Cerebellar cortex (tissue), 1 donor: Measurements from ENCODE around the gene TBX4.

Experiments used
- DNase-seq: peaks from one replicate; pipeline ENCODE4 v3.0.0-alpha.2; 2015; ENCODE audit warnings: low spot score

The TBX4 gene

DNA sequence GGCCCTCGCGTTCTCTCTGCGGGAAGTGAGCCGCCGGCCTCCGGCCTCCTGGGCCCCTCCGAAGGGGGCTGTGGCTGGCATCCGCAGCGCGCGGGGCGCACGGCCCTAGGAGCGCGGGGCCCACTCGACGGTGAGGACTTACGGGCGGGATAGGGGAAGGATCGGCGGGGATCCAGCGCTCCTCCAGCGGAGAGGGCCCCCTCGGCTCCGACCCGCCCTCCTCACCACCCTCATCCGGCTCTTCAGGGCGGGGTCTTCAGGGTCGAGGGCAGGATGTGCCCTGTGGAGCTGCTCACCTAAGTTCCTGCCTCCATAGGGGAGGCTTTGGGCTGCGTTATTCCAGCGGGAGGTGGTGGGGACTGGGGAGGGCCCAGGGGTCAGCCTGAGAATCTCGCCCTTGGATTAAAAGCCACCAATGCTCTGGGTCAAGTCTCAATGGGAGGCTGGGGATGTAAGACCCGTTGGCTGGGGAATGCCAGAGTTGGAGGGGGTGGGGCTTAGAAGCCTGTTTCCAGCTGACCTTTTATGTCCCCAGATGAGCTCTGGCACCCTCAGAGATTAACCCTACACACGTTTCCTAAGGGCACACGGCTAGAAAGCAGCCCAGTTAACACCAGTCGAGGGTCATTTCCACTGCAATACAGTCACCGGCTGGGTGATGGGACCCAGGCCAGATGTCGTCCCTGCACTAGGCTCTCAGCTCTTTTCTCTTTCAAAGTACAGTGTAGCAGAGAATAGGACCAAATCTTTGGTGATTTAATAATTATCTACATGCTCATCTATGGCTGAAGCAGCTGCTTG lies 39.2 kb upstream of the TBX4 start:
- DNase-seq: no peak

DNA sequence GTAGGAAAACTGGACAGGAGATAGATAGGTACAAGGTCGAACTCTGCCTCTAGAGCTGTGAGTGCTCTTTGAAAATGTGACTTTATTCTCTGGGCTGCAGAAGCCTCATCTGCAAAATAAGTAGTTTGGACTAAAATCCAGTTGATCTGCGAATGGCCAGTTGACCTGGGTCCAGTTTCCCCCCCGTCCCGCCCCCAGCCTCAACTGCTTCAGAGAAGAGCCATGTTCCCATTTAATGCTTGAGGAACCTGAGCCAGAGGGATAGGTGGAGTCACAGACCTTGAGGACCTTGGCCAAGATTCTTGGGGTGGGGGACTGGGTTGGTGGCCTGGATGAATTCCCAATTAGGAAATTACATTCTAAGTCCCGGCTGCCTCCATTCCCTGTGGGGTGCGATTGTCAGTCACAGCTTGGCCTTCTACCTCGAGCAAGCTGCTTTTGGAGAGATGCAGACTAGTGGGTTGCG lies 38.5 kb upstream of the TBX4 start:
- no peak for DNase-seq

DNA sequence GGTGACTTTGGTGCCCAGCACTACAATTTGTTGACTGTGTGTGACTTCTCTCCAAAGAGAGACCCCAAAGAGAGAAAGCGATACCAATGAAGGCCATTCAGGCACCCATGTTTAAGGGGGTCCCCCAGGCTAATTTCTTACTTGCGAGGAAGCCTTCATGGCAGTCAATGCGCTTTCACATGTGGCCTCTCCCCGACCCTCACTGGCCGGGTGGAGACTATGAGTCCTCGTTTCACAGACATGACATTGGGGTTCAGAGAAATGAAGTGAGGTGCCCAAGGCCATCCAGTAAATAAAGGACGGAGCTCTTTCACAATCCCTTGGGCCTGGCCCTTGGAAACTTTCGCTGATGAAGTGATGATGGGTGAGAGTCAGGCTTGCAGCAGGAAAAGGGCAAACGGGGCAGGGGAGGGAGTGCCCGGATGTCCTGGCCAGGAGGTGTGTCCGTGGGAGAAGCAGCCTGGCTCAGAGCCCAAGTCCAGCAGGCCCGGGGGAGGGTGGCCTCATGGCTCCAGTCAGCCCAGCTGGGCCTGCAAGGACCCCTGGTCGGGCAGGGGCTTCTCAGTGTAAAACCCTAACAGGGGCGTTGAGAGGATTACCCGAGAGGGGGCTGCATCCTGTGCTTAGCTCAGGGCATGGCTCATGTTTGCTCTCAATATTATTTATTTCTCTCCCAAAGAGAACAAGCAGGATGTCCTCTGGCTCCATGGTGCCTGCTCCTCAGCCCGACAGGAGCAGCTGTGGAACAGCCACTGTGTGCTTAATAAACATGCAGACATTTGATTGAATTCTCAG lies 37.9 kb upstream of the TBX4 start:
- no peak for DNase-seq

DNA sequence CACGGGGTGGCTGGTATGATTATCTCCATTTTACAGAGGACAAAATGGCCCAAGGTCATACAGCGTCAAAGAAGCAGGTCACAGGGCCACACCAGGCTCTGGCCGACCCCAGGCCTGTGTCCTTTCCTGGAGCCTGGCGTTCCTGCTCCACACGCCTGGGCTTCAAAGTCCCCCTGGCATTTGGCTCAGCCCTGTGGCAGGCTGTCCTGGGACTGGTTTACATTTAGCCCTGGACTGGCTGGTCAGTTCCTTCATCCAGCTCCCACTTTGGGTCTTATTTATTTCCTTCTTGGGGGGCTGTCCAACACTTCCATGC lies 37.3 kb upstream of the TBX4 start:
- DNase-seq: no peak

GRCh38 chr17:61415374-61416210 lies 36.6 kb upstream of the TBX4 start:
- no peak for DNase-seq

- DNase-seq: no peak
These were observed 36.0 kb upstream of the TBX4 start for GRCh38 chr17:61416211-61416539.

- DNase-seq: peak; percentile 77
These were observed 35.5 kb upstream of the TBX4 start for GRCh38 chr17:61416540-61417363.

DNA sequence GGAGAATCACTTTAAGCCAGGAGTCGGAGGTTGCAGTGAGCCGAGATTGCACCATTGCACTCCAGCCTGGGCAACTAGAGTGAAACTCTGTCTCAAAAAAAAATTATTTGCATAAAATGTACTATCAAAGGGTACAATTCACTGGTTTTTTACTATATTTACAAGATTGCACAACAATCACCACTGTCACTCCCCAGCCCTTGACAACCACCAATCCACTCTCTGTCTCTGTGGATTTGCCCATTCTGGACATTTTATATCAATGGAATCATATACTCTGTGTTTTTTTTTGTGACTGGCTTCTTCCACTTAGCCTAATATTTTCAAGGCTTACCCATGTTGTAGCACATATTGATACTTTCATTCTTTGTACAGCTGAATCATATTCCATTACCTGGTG lies 33.8 kb upstream of the TBX4 start:
- DNase-seq: no peak

DNA sequence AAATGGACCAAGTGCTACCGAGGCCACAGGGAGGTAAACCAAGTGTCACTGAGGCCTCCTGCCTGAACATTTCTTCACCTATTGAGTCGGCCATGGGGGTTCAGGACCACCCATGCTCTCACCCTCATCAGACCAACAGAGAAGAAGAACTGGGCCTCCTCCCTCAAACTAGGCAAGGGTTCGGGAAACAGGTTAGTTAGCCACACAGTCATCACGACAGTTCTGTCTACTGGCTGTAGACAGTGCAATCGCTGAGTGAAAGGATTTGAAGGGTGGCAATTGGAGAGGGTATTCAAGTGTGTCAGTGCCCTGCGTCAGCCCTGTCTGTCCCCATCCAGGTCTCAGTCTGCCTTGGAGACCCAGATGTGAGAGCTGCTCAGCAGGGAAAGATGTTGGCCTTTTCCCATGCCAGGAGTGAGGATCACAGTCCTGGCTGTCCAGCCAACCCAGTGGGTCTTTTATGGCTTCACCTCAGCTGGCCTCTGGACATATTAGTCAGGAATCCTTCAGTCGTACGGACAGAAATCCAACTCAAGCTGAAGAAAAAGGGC lies 32.7 kb upstream of the TBX4 start:
- no peak for DNase-seq

DNA sequence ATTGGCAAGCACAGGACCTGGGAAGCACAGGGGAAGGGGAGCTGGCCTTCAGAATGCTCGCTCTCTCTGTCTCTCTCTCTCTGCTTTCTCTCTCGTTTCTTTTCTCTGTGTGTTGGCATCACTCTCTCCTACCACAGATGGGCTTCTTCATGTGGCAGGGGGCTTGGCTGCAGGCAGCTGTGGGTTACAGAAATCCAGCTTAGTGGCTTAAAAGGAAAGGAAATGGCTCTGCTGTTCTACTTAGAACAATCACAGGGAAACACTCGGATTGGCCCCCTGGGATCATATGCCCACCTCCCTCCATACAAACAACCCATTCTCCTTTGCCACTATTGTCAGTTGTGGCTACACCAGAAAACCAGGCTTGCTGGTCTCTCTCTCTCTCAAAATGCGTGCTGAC lies 32.2 kb upstream of the TBX4 start:
- no peak for DNase-seq

GRCh38 chr17:61420745-61421398 lies 31.4 kb upstream of the TBX4 start:
- no peak for DNase-seq

DNA sequence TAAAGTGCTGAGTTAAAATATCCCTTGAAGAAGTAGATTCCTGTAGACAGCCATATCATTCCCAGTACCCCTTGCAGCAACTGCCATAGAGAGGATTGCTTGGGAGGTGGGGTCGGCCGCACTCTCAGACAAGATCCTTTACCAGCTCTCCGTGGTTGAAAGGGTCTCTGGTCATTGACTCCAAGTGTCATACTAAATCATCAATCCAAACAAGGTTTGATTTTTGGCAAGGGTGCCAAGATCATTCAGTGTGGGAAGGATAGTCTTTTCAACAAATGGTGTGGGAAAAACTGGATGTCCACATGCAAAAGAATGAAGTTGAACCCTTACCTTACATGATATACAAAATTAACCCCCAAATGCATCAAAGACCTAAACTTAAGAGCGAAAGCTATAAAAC lies 30.8 kb upstream of the TBX4 start:
- DNase-seq: no peak

DNA sequence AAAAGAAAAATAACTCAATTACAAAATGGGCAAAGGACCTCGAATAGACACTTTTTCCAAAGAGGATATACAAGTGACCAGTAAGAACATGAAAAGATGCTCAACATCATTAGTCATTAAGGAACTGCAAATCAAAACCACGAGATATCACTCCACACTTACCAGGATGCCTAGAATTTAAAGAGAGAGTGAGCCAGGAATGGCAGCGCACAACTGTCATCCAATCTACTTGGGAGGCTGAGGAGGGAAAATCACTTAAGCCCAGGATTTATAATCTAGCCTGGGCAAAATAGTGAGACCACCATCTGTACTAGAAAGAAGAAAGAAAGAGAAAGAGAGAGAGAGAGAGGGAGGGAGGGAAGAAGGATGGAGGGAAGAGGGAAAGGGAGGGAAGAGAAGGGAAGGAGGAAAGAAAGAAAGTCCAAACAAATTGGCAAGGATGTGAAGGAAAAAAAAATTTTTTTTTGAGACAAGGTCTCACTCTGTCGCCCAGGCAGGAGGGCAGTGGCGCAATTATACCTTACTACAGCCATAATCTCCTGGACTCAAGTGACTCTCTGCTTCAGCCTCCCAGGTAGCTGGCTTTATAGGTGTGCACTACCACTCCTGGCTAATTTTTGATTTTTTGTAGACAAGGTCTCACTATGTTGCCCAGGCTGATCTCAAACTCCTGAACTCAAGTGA lies 30.0 kb upstream of the TBX4 start:
- no peak for DNase-seq

DNA sequence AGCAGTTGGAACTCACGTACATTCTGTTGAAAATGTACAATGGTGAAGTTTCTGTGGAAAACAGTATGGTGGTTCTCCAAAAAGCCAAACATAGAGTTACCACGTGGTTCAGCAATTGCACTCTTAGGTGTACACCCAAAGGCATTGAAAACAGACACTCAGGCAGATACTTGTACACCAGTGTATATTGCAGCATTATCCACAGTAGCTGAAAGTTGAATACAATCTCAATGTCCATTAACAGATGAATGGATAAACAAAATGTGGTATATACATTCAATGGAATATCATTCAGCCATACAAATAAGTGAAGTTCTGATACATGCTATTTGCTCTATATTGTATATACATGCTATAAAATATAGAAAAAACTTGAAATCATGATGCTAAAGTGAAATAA lies 29.4 kb upstream of the TBX4 start:
- no peak for DNase-seq

GRCh38 chr17:61423967-61424649 lies 28.1 kb upstream of the TBX4 start:
- DNase-seq: no peak

GRCh38 chr17:61425682-61426481 lies 26.3 kb upstream of the TBX4 start:
- peak; percentile 34 for DNase-seq

GRCh38 chr17:61426482-61427304 lies 25.5 kb upstream of the TBX4 start:
- DNase-seq: no peak

DNA sequence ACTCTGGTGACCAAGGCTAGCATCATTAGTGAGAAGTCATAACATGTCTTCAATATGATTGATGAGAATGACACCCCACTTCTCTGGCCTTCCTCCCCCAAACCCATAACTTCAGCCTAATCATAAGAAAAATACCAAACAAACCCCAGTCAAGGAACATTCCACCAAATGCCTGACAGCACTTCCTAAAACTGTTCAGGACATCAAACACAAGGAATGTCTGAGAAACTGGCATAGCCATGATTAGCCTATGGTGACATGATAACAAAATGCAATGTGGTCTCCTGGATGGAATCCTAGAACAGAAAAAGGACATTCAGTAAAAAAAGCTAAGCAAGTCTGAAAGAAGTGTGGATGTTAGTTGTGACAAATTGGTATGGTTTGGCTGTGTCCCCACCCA lies 24.7 kb upstream of the TBX4 start:
- DNase-seq: no peak
